Choroid plexus epithelial cell (primary cell): Measurements from ENCODE around the gene LIPC.
A peak's percentile ranks its signal among the peaks of the same experiment; 100 is the strongest.

Source experiments
- DNase-seq: peaks from one replicate; pipeline ENCODE4 v3.0.0-alpha.2; 2010; ENCODE audit warnings: low read depth
- H3K4me3 ChIP-seq: 2 replicates; pipeline ENCODE4 v1.5.1; 2011; ENCODE audit warnings: low read depth, mild to moderate bottlenecking, control low read depth, low read length, moderate library complexity
- TF ChIP-seq, protein P1 (sequence below): conservative IDR thresholded peaks from 2 replicates; pipeline ENCODE4 v1.5.1; 2011; ENCODE audit warnings: low read depth, mild to moderate bottlenecking, control low read depth, inconsistent platforms, low read length, moderate library complexity

Gene LIPC

GRCh38 chr15:58390118-58390517 is 41.7 kb upstream of the LIPC start:
- TF ChIP-seq, protein P1, sequence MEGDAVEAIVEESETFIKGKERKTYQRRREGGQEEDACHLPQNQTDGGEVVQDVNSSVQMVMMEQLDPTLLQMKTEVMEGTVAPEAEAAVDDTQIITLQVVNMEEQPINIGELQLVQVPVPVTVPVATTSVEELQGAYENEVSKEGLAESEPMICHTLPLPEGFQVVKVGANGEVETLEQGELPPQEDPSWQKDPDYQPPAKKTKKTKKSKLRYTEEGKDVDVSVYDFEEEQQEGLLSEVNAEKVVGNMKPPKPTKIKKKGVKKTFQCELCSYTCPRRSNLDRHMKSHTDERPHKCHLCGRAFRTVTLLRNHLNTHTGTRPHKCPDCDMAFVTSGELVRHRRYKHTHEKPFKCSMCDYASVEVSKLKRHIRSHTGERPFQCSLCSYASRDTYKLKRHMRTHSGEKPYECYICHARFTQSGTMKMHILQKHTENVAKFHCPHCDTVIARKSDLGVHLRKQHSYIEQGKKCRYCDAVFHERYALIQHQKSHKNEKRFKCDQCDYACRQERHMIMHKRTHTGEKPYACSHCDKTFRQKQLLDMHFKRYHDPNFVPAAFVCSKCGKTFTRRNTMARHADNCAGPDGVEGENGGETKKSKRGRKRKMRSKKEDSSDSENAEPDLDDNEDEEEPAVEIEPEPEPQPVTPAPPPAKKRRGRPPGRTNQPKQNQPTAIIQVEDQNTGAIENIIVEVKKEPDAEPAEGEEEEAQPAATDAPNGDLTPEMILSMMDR: no peak
- DNase-seq: no peak
- H3K4me3 ChIP-seq: no peak overlapping the region

- TF ChIP-seq, protein P1: no peak
- H3K4me3 ChIP-seq: no peak overlapping the region
- DNase-seq: no peak
Measured at GRCh38 chr15:58390655-58391054, 41.1 kb upstream of the LIPC start.

- TF ChIP-seq, protein P1: no peak
- no peak overlapping the region for H3K4me3 ChIP-seq
- DNase-seq: no peak
Measured at GRCh38 chr15:58391088-58391487, 40.7 kb upstream of the LIPC start.

- DNase-seq: no peak
- TF ChIP-seq, protein P1: no peak
- H3K4me3 ChIP-seq: no peak overlapping the region
Measured at GRCh38 chr15:58392141-58392540, 39.6 kb upstream of the LIPC start.

GRCh38 chr15:58392611-58393161 is 39.1 kb upstream of the LIPC start:
- DNase-seq: no peak
- H3K4me3 ChIP-seq: no peak overlapping the region
- TF ChIP-seq, protein P1: no peak

DNA sequence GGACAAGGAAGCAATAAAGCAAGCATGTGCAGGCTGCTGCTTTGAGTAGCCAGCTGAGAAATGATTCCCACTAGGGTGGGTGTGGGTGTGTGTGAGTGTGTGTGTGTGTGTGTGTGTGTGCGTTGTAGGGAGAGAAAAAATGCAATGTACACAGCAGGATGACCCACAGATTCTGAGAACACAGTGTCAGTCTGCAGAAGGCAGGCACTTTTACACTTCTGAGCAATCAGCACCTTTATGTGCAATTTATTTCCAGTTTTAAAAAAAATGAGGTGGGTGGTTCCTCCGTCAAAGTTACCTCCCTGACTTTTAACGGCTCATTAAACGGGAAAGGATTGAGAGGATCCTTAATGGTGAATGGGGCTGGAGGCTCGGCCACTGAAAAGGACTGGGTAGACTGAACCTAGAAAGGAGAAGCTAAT is 38.5 kb upstream of the LIPC start:
- H3K4me3 ChIP-seq: no peak overlapping the region
- TF ChIP-seq, protein P1: no peak
- DNase-seq: peak; percentile 54

- DNase-seq: peak; percentile 93
- TF ChIP-seq, protein P1: no peak
- no peak overlapping the region for H3K4me3 ChIP-seq
Measured at GRCh38 chr15:58396181-58396580, 35.6 kb upstream of the LIPC start.
